Measurements from ENCODE around the gene EDN2.

The EDN2 gene

DNA sequence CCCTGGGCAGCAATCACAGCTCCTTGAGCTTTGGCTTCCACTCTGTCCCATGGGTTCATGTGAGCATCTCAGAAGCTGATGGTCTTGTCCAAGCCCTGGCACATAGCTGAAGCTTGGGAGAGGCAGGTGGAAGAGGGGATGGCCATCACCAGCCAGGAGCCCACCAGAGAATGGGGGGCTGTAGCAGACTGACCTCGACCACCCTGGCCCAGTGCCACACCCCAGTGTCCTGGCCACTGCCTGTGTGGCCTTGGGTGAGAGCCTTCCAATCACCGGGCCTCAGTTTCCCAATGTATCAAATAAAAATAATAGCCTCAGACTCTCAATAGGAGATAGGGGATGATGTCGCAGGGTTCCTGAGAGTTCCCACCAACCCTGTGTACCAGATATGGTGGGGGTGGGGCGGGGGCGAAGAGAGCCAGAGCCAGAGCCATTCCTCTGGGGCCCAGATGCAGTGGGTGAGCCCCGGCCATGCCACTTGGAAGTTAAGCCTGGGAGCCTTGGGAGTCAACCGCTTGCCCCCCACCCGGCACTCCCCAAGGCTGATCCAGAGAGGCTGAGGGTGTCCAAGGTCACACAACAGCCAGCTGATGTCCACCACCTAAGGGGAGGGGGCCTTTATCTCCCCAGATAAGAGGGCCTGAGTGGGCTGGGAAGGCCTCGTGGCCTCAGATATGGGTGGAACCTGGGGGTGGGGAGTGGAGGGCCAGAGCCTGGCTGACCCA lies 9.3 kb upstream of the EDN2 start:
- no peak for DNase-seq
- Histone ChIP-seq H3K4me1 (ENCODE audit: control insufficient read depth in 1 of 2, insufficient read depth in 2 of 2, low read length in 2 of 2) (peaks cover 33 to 35% of the 10 kb centered on the region in 2 experiments), H3K18ac (ENCODE audit: low read length) (no peak overlapping the region), H3K4me2 (ENCODE audit: low read length) (no peak overlapping the region), H2BK12ac (ENCODE audit: low read length) (peak overlapping the region; percentile 70), H3K27ac (ENCODE audit: low read depth, low read length) (no peak overlapping the region), H3K27me3 (ENCODE audit: insufficient read depth, low read length) (no peaks in the 10 kb centered on the region), H4K12ac (ENCODE audit: low read depth, low read length) (no peak overlapping the region), H4K91ac (ENCODE audit: low read depth, low read length) (peak overlapping the region; percentile 90), H3K14ac (ENCODE audit: low read length) (peak overlapping the region; percentile 8), H3K79me1 (ENCODE audit: low read length) (peaks cover 25% of the 10 kb centered on the region), H3K36me3 (ENCODE audit: control insufficient read depth in 1 of 2, insufficient read depth in 2 of 2, low read length in 2 of 2) (no peaks in the 10 kb centered on the region), H3K79me2 (ENCODE audit: control insufficient read depth, insufficient read depth, low read length, poor library complexity) (peaks cover 5% of the 10 kb centered on the region), H3K9me3 (ENCODE audit: insufficient read depth, low read depth, low read length) (peaks cover 2% of the 10 kb centered on the region), H2AFZ (ENCODE audit: insufficient read depth, low read length, poor library complexity) (no peak overlapping the region), H2AK5ac (ENCODE audit: low read length) (peak overlapping the region; percentile 84), H4K8ac (ENCODE audit: low read depth, low read length) (no peak overlapping the region), H3K9ac (ENCODE audit: low read length) (no peak overlapping the region), H3K4me3 (ENCODE audit: low read depth, low read length) (no peak overlapping the region), H2BK5ac (ENCODE audit: low read depth, low read length, poor library complexity) (no peak overlapping the region), H3K4ac (ENCODE audit: low read depth, low read length) (no peak overlapping the region), H3K23ac (ENCODE audit: low read length) (no peak overlapping the region), H2BK120ac (ENCODE audit: insufficient read depth, low read length, poor library complexity) (no peak overlapping the region)
- WGBS (ENCODE audit: extremely low coverage, insufficient coverage, insufficient read length), result no CpG with 5 or more reads among the region's 9 CpGs

DNA sequence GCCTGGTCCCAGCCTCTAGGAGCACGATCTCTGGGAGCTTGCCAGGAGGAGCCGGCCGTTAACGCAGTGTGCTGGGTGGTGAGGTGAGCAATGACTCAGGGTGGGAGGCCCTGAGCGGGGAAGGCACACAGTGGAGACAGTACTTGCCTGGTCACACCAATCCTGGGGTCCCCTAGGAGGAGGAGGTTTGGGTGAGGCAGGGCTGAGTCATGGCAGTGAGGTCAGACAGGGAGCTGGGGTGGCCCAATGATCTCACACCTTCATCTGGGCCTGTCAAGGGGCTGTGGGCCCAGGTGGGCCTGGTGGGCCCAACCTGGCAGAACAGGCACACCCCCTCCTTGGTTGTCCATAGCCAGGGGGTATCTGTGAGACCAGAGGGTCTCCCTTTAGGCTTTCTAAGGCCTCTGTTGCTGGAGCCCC lies 8.6 kb upstream of the EDN2 start:
- Histone ChIP-seq H3K4me1 (ENCODE audit: control insufficient read depth in 1 of 2, insufficient read depth in 2 of 2, low read length in 2 of 2) (peaks cover 31 to 33% of the 10 kb centered on the region in 2 experiments), H3K79me1 (ENCODE audit: low read length) (peaks cover 25% of the 10 kb centered on the region), H3K23ac (ENCODE audit: low read length) (no peak overlapping the region), H2BK5ac (ENCODE audit: low read depth, low read length, poor library complexity) (no peak overlapping the region), H2AK5ac (ENCODE audit: low read length) (peak overlapping the region; percentile 59), H2BK12ac (ENCODE audit: low read length) (peak overlapping the region; percentile 80), H2AFZ (ENCODE audit: insufficient read depth, low read length, poor library complexity) (no peak overlapping the region), H3K4me2 (ENCODE audit: low read length) (no peak overlapping the region), H4K8ac (ENCODE audit: low read depth, low read length) (no peak overlapping the region), H3K36me3 (ENCODE audit: control insufficient read depth in 1 of 2, insufficient read depth in 2 of 2, low read length in 2 of 2) (no peaks in the 10 kb centered on the region), H4K91ac (ENCODE audit: low read depth, low read length) (peak overlapping the region; percentile 47), H2BK120ac (ENCODE audit: insufficient read depth, low read length, poor library complexity) (no peak overlapping the region), H3K18ac (ENCODE audit: low read length) (no peak overlapping the region), H3K79me2 (ENCODE audit: control insufficient read depth, insufficient read depth, low read length, poor library complexity) (peaks cover 5% of the 10 kb centered on the region), H3K27me3 (ENCODE audit: insufficient read depth, low read length) (no peaks in the 10 kb centered on the region), H3K4me3 (ENCODE audit: low read depth, low read length) (no peak overlapping the region), H3K9me3 (ENCODE audit: insufficient read depth, low read depth, low read length) (peaks cover 2% of the 10 kb centered on the region), H3K4ac (ENCODE audit: low read depth, low read length) (no peak overlapping the region), H3K9ac (ENCODE audit: low read length) (no peak overlapping the region), H3K14ac (ENCODE audit: low read length) (peak overlapping the region; percentile 32), H4K12ac (ENCODE audit: low read depth, low read length) (no peak overlapping the region), H3K27ac (ENCODE audit: low read depth, low read length) (no peak overlapping the region)
- no peak for DNase-seq
- no CpG with 5 or more reads among the region's 5 CpGs for WGBS (ENCODE audit: extremely low coverage, insufficient coverage, insufficient read length)

DNA sequence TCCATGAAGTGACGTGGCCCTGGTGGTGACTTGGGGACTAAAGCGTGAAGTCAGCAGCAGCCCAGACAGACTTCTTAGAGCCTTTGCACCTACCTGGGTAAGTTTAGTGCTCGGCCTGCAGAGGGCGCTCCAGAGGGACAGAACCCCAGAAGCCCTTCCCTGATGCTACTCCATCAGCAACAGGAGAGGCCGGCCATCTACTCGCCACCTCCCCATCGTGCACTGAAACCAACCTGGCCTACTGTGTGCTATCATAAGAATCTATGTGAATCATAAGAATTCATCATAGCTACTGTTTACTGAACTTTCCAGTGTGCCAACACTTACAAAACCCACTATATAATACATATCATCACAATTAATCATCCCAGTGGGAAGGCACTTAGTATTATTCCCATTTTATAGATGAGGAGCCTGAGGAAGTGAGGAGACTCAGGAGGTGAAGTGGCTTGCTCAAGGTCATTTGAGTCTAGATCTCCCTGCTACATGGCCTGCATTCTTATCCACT lies 7.9 kb upstream of the EDN2 start:
- no peaks in the 10 kb centered on the region for H3K36me3 ChIP-seq (ENCODE audit: control insufficient read depth in 1 of 2, insufficient read depth in 2 of 2, low read length in 2 of 2)
- no peak overlapping the region for H2AFZ ChIP-seq (ENCODE audit: insufficient read depth, low read length, poor library complexity)
- H3K79me1 ChIP-seq (ENCODE audit: low read length), result peaks cover 25% of the 10 kb centered on the region
- no CpG with 5 or more reads among the region's 7 CpGs for WGBS (ENCODE audit: extremely low coverage, insufficient coverage, insufficient read length)
- H3K9me3 ChIP-seq (ENCODE audit: insufficient read depth, low read depth, low read length), result peaks cover 2% of the 10 kb centered on the region
- H2BK120ac ChIP-seq (ENCODE audit: insufficient read depth, low read length, poor library complexity), result no peak overlapping the region
- no peak overlapping the region for H3K4me3 ChIP-seq (ENCODE audit: low read depth, low read length)
- peaks cover 35 to 40% of the 10 kb centered on the region in 2 experiments for H3K4me1 ChIP-seq (ENCODE audit: control insufficient read depth in 1 of 2, insufficient read depth in 2 of 2, low read length in 2 of 2)
- H3K27ac ChIP-seq (ENCODE audit: low read depth, low read length), result no peak overlapping the region
- no peak overlapping the region for H3K18ac ChIP-seq (ENCODE audit: low read length)
- no peak overlapping the region for H3K9ac ChIP-seq (ENCODE audit: low read length)
- no peak overlapping the region for H3K23ac ChIP-seq (ENCODE audit: low read length)
- H2BK5ac ChIP-seq (ENCODE audit: low read depth, low read length, poor library complexity), result no peak overlapping the region
- H3K4ac ChIP-seq (ENCODE audit: low read depth, low read length), result no peak overlapping the region
- peak overlapping the region; percentile 12 for H2AK5ac ChIP-seq (ENCODE audit: low read length)
- no peaks in the 10 kb centered on the region for H3K27me3 ChIP-seq (ENCODE audit: insufficient read depth, low read length)
- H4K8ac ChIP-seq (ENCODE audit: low read depth, low read length), result no peak overlapping the region
- H4K12ac ChIP-seq (ENCODE audit: low read depth, low read length), result no peak overlapping the region
- DNase-seq, result peak in 1 of 2 donors; percentile 32
- no peak overlapping the region for H3K4me2 ChIP-seq (ENCODE audit: low read length)
- H3K79me2 ChIP-seq (ENCODE audit: control insufficient read depth, insufficient read depth, low read length, poor library complexity), result peaks cover 5% of the 10 kb centered on the region
- no peak overlapping the region for H3K14ac ChIP-seq (ENCODE audit: low read length)
- H4K91ac ChIP-seq (ENCODE audit: low read depth, low read length), result no peak overlapping the region
- no peak overlapping the region for H2BK12ac ChIP-seq (ENCODE audit: low read length)

DNA sequence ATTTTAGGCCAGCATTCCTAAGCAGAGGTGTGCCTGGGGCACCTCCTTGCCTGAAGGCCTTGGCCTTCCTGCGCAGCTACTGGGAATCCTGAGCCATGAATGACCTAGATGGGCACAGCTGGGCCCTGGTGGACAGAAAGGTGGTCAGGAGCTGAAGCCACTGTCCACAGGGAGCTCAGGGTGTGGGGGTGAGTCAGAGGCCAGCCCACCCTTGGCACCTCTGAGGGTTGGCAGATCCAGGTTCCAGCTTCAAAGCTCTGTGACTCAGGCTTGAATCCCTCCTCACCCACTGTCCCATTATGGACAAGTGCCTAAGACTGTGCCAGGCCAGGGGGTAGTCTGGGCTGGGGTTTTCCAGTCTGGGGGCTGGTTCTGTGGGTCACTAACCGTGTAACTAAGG lies 6.4 kb upstream of the EDN2 start:
- Histone ChIP-seq H3K9me3 (ENCODE audit: insufficient read depth, low read depth, low read length) (peaks cover 2% of the 10 kb centered on the region), H3K4ac (ENCODE audit: low read depth, low read length) (no peak overlapping the region), H3K23ac (ENCODE audit: low read length) (no peak overlapping the region), H3K4me2 (ENCODE audit: low read length) (no peak overlapping the region), H4K91ac (ENCODE audit: low read depth, low read length) (peak overlapping the region; percentile 25), H2AFZ (ENCODE audit: insufficient read depth, low read length, poor library complexity) (no peak overlapping the region), H2BK5ac (ENCODE audit: low read depth, low read length, poor library complexity) (no peak overlapping the region), H3K18ac (ENCODE audit: low read length) (no peak overlapping the region), H4K8ac (ENCODE audit: low read depth, low read length) (no peak overlapping the region), H3K14ac (ENCODE audit: low read length) (no peak overlapping the region), H2AK5ac (ENCODE audit: low read length) (peak overlapping the region; percentile 21), H2BK12ac (ENCODE audit: low read length) (peak overlapping the region; percentile 50), H2BK120ac (ENCODE audit: insufficient read depth, low read length, poor library complexity) (no peak overlapping the region), H4K12ac (ENCODE audit: low read depth, low read length) (no peak overlapping the region), H3K79me2 (ENCODE audit: control insufficient read depth, insufficient read depth, low read length, poor library complexity) (no peaks in the 10 kb centered on the region), H3K36me3 (ENCODE audit: control insufficient read depth in 1 of 2, insufficient read depth in 2 of 2, low read length in 2 of 2) (no peaks in the 10 kb centered on the region), H3K9ac (ENCODE audit: low read length) (no peak overlapping the region), H3K4me3 (ENCODE audit: low read depth, low read length) (no peak overlapping the region), H3K27ac (ENCODE audit: low read depth, low read length) (no peak overlapping the region), H3K27me3 (ENCODE audit: insufficient read depth, low read length) (no peaks in the 10 kb centered on the region), H3K4me1 (ENCODE audit: control insufficient read depth in 1 of 2, insufficient read depth in 2 of 2, low read length in 2 of 2) (peaks cover 36 to 42% of the 10 kb centered on the region in 2 experiments), H3K79me1 (ENCODE audit: low read length) (peaks cover 24% of the 10 kb centered on the region)
- DNase-seq, result no peak
- no CpG with 5 or more reads among the region's 2 CpGs for WGBS (ENCODE audit: extremely low coverage, insufficient coverage, insufficient read length)
